Spleen (tissue), 11 donors: Measurements from ENCODE around the gene GRK7. TPM values are rescaled to one million over a fixed set of nuclear protein-coding genes. Genes with fewer than 3 reads are reported as not detected.

Source experiments
- DNase-seq: peaks from one replicate; pipeline ENCODE4 v3.0.0-alpha.2; 2020
- H3K27ac ChIP-seq, 8 donors: fragments of 200-600 bp; sonication (generic) in 7 of 8; 1 replicate in 4 of 8; 2 replicates in 4 of 8; pipeline versions ENCODE4 v1.5.0 to v1.8.0; 2016 to 2021; ENCODE audit warnings: inconsistent platforms in 4 of 8, mild to moderate bottlenecking in 4 of 8, moderate library complexity in 1 of 8
- H3K27me3 ChIP-seq, 7 donors: fragments of 200-600 bp; sonication (generic) in 6 of 7; replicated peaks in 1 of 7; 1 replicate in 4 of 7; 2 replicates in 3 of 7; pipeline versions ENCODE4 v1.5.0 to v1.8.0; 2016 to 2021; ENCODE audit warnings: inconsistent platforms in 3 of 7, mild to moderate bottlenecking in 1 of 7
- H3K36me3 ChIP-seq, 6 donors: fragments of 200-600 bp; sonication (generic) in 5 of 6; 1 replicate in 4 of 6; 2 replicates in 2 of 6; pipeline versions ENCODE4 v1.5.0 to v1.8.0; 2016 to 2021; ENCODE audit warnings: inconsistent platforms in 2 of 6
- H3K4me1 ChIP-seq, 6 donors: fragments of 200-600 bp; sonication (generic) in 5 of 6; 1 replicate in 3 of 6; 2 replicates in 3 of 6; pipeline versions ENCODE4 v1.5.0 to v1.8.0; 2016 to 2021; ENCODE audit warnings: inconsistent platforms in 3 of 6
- H3K4me3 ChIP-seq, 8 donors: fragments of 200-600 bp; sonication (generic) in 7 of 8; 1 replicate in 4 of 8; 2 replicates in 4 of 8; pipeline versions ENCODE4 v1.5.0 to v1.8.0; 2016 to 2021; ENCODE audit warnings: inconsistent platforms in 4 of 8, mild to moderate bottlenecking in 4 of 8, moderate library complexity in 2 of 8
- H3K9me3 ChIP-seq, 8 donors: fragments of 200-600 bp; sonication (generic) in 7 of 8; 1 replicate in 4 of 8; 2 replicates in 4 of 8; pipeline versions ENCODE4 v1.5.0 to v1.8.0; 2016 to 2021; ENCODE audit warnings: inconsistent platforms in 4 of 8
- CTCF ChIP-seq, 11 experiments: fragments of 200-600 bp in 7 of 11; fragments of 450-650 bp in 4 of 11; sonication (generic) in 4 of 11; IDR thresholded peaks in 8 of 11; conservative IDR thresholded peaks in 3 of 11; 1 replicate in 7 of 11; 2 replicates in 4 of 11; pipeline versions ENCODE4 v1.4.0 to v1.8.0; 2016 to 2021; ENCODE audit warnings: antibody characterized with exemption in 11 of 11, inconsistent platforms in 4 of 11, mild to moderate bottlenecking in 1 of 11
- POLR2A ChIP-seq, 3 donors: fragments of 450-650 bp; IDR thresholded peaks; one replicate each; pipeline ENCODE4 v1.5.1; 2017; ENCODE audit warnings: antibody characterized with exemption in 3 of 3, mild to moderate bottlenecking in 1 of 3
- POLR2AphosphoS5 ChIP-seq, 3 donors: sonication (generic); formaldehyde crosslinking; IDR thresholded peaks; one replicate each; pipeline ENCODE4 v1.5.1; 2017; ENCODE audit warnings: antibody characterized with exemption in 3 of 3
- WGBS, 5 donors: extraction: QIAGEN DNeasy Blood & Tissue Kit in 3 of 5; methylation state at CpG; one replicate each; pipeline versions ENCODE4 v1.1.5 to v1.1.7; 2013 to 2018; 5-methylcytosine and 5-hydroxymethylcytosine counted together
- intact Hi-C: fragments of 100-400 bp; cut with DNase I; formaldehyde crosslinking; loops from one replicate; pipeline ENCODE4 v1.15.0; 2023; ENCODE audit warnings: low total_unique reads
- polyA plus RNA-seq, 3 donors: library from polyadenylated mRNA; stranded (reverse); fragments of 200-250 nt; gene quantifications; one replicate each; pipeline ENCODE4 v1.2.1, GENCODE V29; 2013
- total RNA-seq, 7 donors: library from RNA; depleted of rRNA in 3 of 7; stranded (reverse); fragments of >200 nt in 3 of 7; fragmentation: NEBNext Ultra II Directional in 4 of 7; extraction: Animal tissue kit (Norgen Biotek cat#: 25700) in 4 of 7; gene quantifications; one replicate each; pipeline versions ENCODE4 v1.1.0 to v1.2.1, GENCODE V29; 2016 to 2021
- donor health status: healthy with polysubstance abuse.
- donor health status: DM: no; HTN: no; CAD: no; lungs with moderate emphysema.
- donor health status: DM: no; HTN: no; CAD: no.
- donor health status: Bipolar disorder and iron deficiency.
- donor health status: healthy.
- donor health status: DM: no; HTN: no; CAD: no.
- donor health status: DM: yes; HTN: yes; CAD: no.

Gene GRK7
- total and polyA plus RNA-seq, 10 donors: 0.02 to 0.26 (median 0.14) TPM; not detected in 5

GRCh38 chr3:141738891-141739363, 24.3 kb upstream of the GRK7 start:
- no peak for DNase-seq
- Histone ChIP-seq H3K27ac (peak overlapping the region; percentile 92 to 99 (median 94)), H3K36me3 (peaks cover 0 to 16% (median 5%) of the 10 kb centered on the region in 6 donors), H3K27me3 (no peaks in the 10 kb centered on the region), H3K9me3 (no peaks in the 10 kb centered on the region), H3K4me3 (peak overlapping the region; percentile 79 to 99 (median 92)), H3K4me1 (peaks cover 28 to 61% (median 54%) of the 10 kb centered on the region in 6 donors)
- intact Hi-C loops: loop anchor here (10.0 kb wide), 2 partner anchors 164 to 176 kb away; no protein-coding TSS in a partner anchor
- TF ChIP-seq POLR2AphosphoS5 (IDR thresholded peaks at IDR 0.05) (no peak), CTCF (IDR thresholded peaks at IDR 0.05 in 8 of 11, conservative IDR thresholded peaks at IDR 0.05 in 3 of 11) (no peak), POLR2A (IDR thresholded peaks at IDR 0.05) (no peak)
- WGBS, 5 donors: 0 to 2% (median 1%) methylated on average over 11 of the region's 11 CpGs

DNA sequence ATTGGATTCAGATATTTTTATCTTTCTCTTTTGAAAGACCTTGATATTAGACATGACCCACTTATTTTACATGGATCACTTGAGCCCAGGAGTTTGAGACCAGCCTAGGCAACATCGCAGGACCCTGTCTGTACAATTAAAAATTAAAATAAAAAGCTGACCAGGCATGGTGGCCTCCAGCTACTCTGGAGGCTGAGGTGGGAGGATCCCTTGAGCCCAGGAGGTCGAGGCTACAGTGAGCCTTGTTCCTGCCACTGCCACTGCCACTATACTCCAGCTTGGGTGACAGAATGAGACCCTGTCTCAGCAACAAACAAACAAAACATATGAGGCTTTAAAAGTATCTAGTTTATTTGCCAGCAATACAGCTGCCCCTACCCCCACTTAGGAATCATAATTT, 23.5 kb upstream of the GRK7 start:
- H3K4me3 ChIP-seq: peak overlapping the region in 7 of 8 donors; percentile 79 to 99 (median 92)
- no peaks in the 10 kb centered on the region for H3K9me3 ChIP-seq
- no peak for TF ChIP-seq CTCF (IDR thresholded peaks at IDR 0.05 in 8 of 11, conservative IDR thresholded peaks at IDR 0.05 in 3 of 11)
- TF ChIP-seq POLR2A (IDR thresholded peaks at IDR 0.05): no peak
- no peak for TF ChIP-seq POLR2AphosphoS5 (IDR thresholded peaks at IDR 0.05)
- H3K4me1 ChIP-seq: peaks cover 28 to 69% (median 54%) of the 10 kb centered on the region in 6 donors
- intact Hi-C loops: loop anchor here (5.0 to 10.0 kb wide), 3 partner anchors 138 to 175 kb away; partner anchors contain the start of gene ATP1B3
- no peak for DNase-seq
- no peaks in the 10 kb centered on the region for H3K27me3 ChIP-seq
- peaks cover 0 to 24% (median 8%) of the 10 kb centered on the region in 6 donors for H3K36me3 ChIP-seq
- peak overlapping the region in 5 of 8 donors; percentile 94 to 96 (median 94) for H3K27ac ChIP-seq
- 68 to 77% (median 73%) methylated on average over 2 of the region's 2 CpGs for WGBS, 5 donors

GRCh38 chr3:141740349-141740748, 22.9 kb upstream of the GRK7 start:
- peaks cover 28 to 70% (median 54%) of the 10 kb centered on the region in 6 donors for H3K4me1 ChIP-seq
- intact Hi-C loops: loop anchor here (5.0 kb wide), 1 partner anchor 137 kb away; the partner anchor contains the start of gene ATP1B3
- H3K27ac ChIP-seq: peak overlapping the region in 1 of 8 donors; percentile 96
- peaks cover 0 to 31% (median 14%) of the 10 kb centered on the region in 6 donors for H3K36me3 ChIP-seq
- no peak for DNase-seq
- TF ChIP-seq CTCF (IDR thresholded peaks at IDR 0.05 in 8 of 11, conservative IDR thresholded peaks at IDR 0.05 in 3 of 11) (no peak), POLR2A (IDR thresholded peaks at IDR 0.05) (no peak), POLR2AphosphoS5 (IDR thresholded peaks at IDR 0.05) (no peak)
- peak overlapping the region in 3 of 8 donors; percentile 0 to 99 (median 79) for H3K4me3 ChIP-seq
- H3K9me3 ChIP-seq: no peaks in the 10 kb centered on the region
- H3K27me3 ChIP-seq: no peaks in the 10 kb centered on the region

- TF ChIP-seq POLR2AphosphoS5 (IDR thresholded peaks at IDR 0.05): no peak
- no peak for TF ChIP-seq POLR2A (IDR thresholded peaks at IDR 0.05)
- no peak for TF ChIP-seq CTCF (IDR thresholded peaks at IDR 0.05 in 8 of 11, conservative IDR thresholded peaks at IDR 0.05 in 3 of 11)
- Histone ChIP-seq H3K9me3 (no peaks in the 10 kb centered on the region), H3K4me1 (peaks cover 19 to 59% (median 44%) of the 10 kb centered on the region in 6 donors), H3K4me3 (no peak overlapping the region), H3K27ac (no peak overlapping the region), H3K36me3 (peaks cover 0 to 60% (median 41%) of the 10 kb centered on the region in 6 donors), H3K27me3 (no peaks in the 10 kb centered on the region)
- DNase-seq: no peak
- WGBS, 5 donors: 89 to 97% (median 94%) methylated on average over 1 of the region's 1 CpG
- intact Hi-C loops: loop anchor here (5.0 kb wide), 1 partner anchor 134 kb away; the partner anchor contains the start of gene ATP1B3
Measured at GRCh38 chr3:141743305-141743704, 19.9 kb upstream of the GRK7 start.
